GM10248 (cell line): ENCODE data around the gene LAMA2.

Experiments used
- CTCF ChIA-PET: fragments of 300-600 bp; sonication (Branson Sonifier 250); formaldehyde crosslinking; extraction: SDS; loops from one replicate; lab custom pipeline; 2021; ENCODE audit warnings: antibody characterized with exemption; lab: Yijun Ruan, JAX
- POLR2A ChIA-PET: fragments of 350-650 bp; sonication (Branson Sonifier 250); formaldehyde crosslinking; extraction: SDS; loops from one replicate; lab custom pipeline; 2020; ENCODE audit warnings: antibody characterized with exemption; lab: Yijun Ruan, JAX
- DNase-seq: peaks from one replicate; pipeline ENCODE4 v3.0.0; 2012; ENCODE audit errors: extremely low spot score
- CTCF ChIP-seq: IDR thresholded peaks from 2 replicates; pipeline ENCODE4 v1.5.1; 2012; ENCODE audit warnings: mild to moderate bottlenecking, low read depth; ENCODE audit errors: extremely low read depth, missing control alignments, control extremely low read depth

Gene LAMA2

DNA sequence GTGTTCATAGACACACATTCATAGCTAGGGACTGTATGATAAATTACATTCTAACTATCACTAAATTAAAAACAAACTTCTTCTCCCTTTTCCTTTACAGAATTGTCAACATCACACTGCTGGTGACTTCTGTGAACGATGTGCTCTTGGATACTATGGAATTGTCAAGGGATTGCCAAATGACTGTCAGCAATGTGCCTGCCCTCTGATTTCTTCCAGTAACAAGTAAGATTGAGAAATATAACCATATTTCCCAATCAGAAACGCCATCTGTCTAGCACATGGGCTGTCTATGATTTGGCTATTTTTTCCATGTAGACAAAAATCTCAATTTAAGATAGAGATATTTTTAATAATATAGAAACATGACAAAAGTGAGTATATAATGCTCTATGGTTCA lies 459.3 kb downstream of the LAMA2 start:
- CTCF ChIA-PET: interaction anchor here (1.7 to 1.9 kb wide), 2 partner anchors 8 to 28 kb away, joined by 5 to 10 read pairs; no protein-coding TSS in a partner anchor
- DNase-seq: no peak
- POLR2A ChIA-PET: no interaction called here
- no peak for TF ChIP-seq CTCF

DNA sequence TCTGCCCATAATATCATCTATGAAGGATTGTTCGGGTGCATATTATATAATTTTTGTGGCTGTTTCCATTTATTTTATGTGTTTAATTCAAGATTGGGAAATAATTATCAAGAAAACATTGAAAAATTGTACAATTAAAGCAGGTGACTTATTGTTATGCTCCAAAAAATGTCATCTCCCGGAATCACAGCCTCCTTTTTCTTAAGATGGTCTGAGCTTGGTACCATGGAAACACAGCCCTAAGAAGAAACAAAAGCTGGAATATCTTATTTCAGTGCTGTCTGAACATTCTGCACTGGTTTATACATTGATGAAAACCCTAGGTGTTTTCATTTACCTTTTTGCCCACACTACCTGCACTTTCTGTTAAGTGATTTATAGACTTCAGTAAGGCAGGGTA lies 459.9 kb downstream of the LAMA2 start:
- no peak for TF ChIP-seq CTCF

GRCh38 chr6:129344379-129344778 lies 461.4 kb downstream of the LAMA2 start:
- DNase-seq: no peak
- CTCF ChIA-PET: no interaction called here
- TF ChIP-seq CTCF: no peak
- POLR2A ChIA-PET: no interaction called here

More for the DNA sequence above, 459.9 kb downstream of the LAMA2 start:
- CTCF ChIA-PET: interaction anchor here (0.8 to 1.7 kb wide), 2 partner anchors 28 to 84 kb away, joined by 3 to 5 read pairs; no protein-coding TSS in a partner anchor
- POLR2A ChIA-PET: no interaction called here
- DNase-seq: no peak

GRCh38 chr6:129345890-129346289 lies 463.0 kb downstream of the LAMA2 start:
- ChIA-PET CTCF (no interaction called here), POLR2A (no interaction called here)

DNA sequence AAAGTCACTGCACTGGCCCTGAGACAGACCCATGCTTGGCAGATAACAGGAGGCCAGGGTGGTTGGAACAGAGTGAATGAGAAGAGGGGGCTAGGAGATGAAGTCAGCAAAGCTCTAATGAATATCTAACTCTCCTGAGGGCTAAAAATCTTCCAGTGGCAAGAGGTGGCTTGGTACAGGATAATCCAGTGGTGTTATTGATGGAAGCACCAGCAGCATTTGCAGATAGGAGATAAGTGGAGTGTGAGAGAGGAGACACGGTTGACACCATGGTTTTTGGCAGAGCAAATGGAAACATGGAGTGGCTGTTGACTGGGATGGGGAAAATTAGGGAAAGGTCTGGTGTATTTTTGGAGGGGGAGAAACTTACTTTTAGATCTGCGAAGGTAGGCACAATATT lies 464.0 kb downstream of the LAMA2 start:
- POLR2A ChIA-PET: no interaction called here
- CTCF ChIA-PET: interaction anchor here (1.0 kb wide), 1 partner anchor 20 kb away, joined by 3 read pairs; no protein-coding TSS in a partner anchor
- DNase-seq: no peak
- TF ChIP-seq CTCF: no peak

More at GRCh38 chr6:129345890-129346289, 463.0 kb downstream of the LAMA2 start:
- TF ChIP-seq CTCF: no peak
- DNase-seq: no peak

DNA sequence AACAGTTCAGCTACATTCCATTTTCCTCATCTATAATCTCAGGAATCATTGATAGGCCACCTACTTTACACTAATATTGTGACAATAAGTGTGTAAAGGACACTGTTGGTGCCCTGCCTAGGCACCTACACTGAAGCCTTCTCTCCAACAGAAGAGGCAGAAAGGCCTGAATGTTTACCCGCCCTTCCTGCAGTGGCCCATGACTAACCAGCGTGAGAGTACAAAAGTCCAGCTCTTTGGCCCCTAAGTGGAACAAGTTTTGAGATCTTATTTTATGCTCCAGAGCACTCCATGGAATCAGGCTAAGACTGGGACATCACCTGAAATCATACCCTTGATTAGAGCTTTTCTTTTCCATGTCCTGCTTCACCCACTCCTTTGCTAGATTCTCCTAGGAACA lies 467.3 kb downstream of the LAMA2 start:
- no peak for DNase-seq
- TF ChIP-seq CTCF: no peak
- POLR2A ChIA-PET: no interaction called here
- CTCF ChIA-PET: interaction anchor here (0.9 to 2.4 kb wide), 4 partner anchors 9 to 20 kb away, joined by 3 to 10 read pairs (median 4); no protein-coding TSS in a partner anchor
